HepG2 (cell line): Measurements from ENCODE around the gene HPD. TPM values are rescaled to one million over a fixed set of nuclear protein-coding genes. Genes with fewer than 3 reads are reported as not detected.

Experiments used
- ATF3 ChIP-seq: sonication (generic); formaldehyde crosslinking; IDR thresholded peaks from 2 replicates; pipeline ENCODE4 v1.4.0; 2020; ENCODE audit warnings: missing genetic modification reagents
- ATM ChIP-seq: fragments of 450-650 bp; IDR thresholded peaks from 2 replicates; pipeline ENCODE4 v1.7.1; 2017; ENCODE audit warnings: mild to moderate bottlenecking, borderline replicate concordance
- E2F1 ChIP-seq: sonication (generic); formaldehyde crosslinking; IDR thresholded peaks from 2 replicates; pipeline ENCODE4 v1.5.0; 2020; ENCODE audit warnings: missing genetic modification reagents
- ELF3 ChIP-seq: IDR thresholded peaks from 2 replicates; pipeline ENCODE4 v1.6.1; 2016; ENCODE audit warnings: missing genetic modification reagents, missing compliant biosample characterization
- FIP1L1 ChIP-seq: fragments of 200-400 bp; formaldehyde crosslinking; IDR thresholded peaks from 2 replicates; pipeline ENCODE4 v1.6.1; 2018; ENCODE audit warnings: low read depth, mild to moderate bottlenecking, low read length, moderate library complexity, borderline replicate concordance; ENCODE audit not compliant: insufficient read depth
- FUBP1 ChIP-seq: sonication (generic); formaldehyde crosslinking; IDR thresholded peaks from 2 replicates; pipeline ENCODE4 v1.5.1; 2020; ENCODE audit warnings: missing genetic modification reagents, mild to moderate bottlenecking, borderline replicate concordance
- GPBP1L1 ChIP-seq: sonication (generic); formaldehyde crosslinking; IDR thresholded peaks from 2 replicates; pipeline ENCODE4 v1.5.0; 2020; ENCODE audit warnings: mild to moderate bottlenecking, missing genetic modification reagents
- JUN ChIP-seq: sonication (generic); formaldehyde crosslinking; IDR thresholded peaks from 2 replicates; pipeline ENCODE4 v1.4.0; 2020; ENCODE audit warnings: mild to moderate bottlenecking, missing genetic modification reagents
- MBD4 ChIP-seq: IDR thresholded peaks from 2 replicates; pipeline ENCODE4 v1.6.1; 2012; ENCODE audit warnings: low read length, inconsistent platforms, borderline replicate concordance
- MYC ChIP-seq: sonication (generic); formaldehyde crosslinking; IDR thresholded peaks from 2 replicates; pipeline ENCODE4 v1.9.0; 2021; ENCODE audit warnings: missing genetic modification reagents, borderline replicate concordance
- PHF20 ChIP-seq: sonication (generic); formaldehyde crosslinking; IDR thresholded peaks from 2 replicates; pipeline ENCODE4 v1.5.0; 2020; ENCODE audit warnings: mild to moderate bottlenecking, missing genetic modification reagents
- PRPF4 ChIP-seq: fragments of 200-400 bp; formaldehyde crosslinking; IDR thresholded peaks from 2 replicates; pipeline ENCODE4 v1.6.1; 2016; ENCODE audit warnings: low read length, low read depth; ENCODE audit not compliant: poor library complexity, severe bottlenecking
- RCOR2 ChIP-seq: IDR thresholded peaks from 2 replicates; pipeline ENCODE4 v1.6.1; 2016; ENCODE audit warnings: missing biosample characterization, missing genetic modification reagents
- SMAD9 ChIP-seq: sonication (generic); formaldehyde crosslinking; IDR thresholded peaks from 2 replicates; pipeline ENCODE4 v1.5.1; 2020; ENCODE audit warnings: mild to moderate bottlenecking, missing genetic modification reagents
- TAF1 ChIP-seq: sonication (generic); formaldehyde crosslinking; IDR thresholded peaks from 2 replicates; pipeline ENCODE4 v1.4.0; 2020; ENCODE audit warnings: missing genetic modification reagents
- ZNF441 ChIP-seq: sonication (generic); formaldehyde crosslinking; IDR thresholded peaks from 2 replicates; pipeline ENCODE4 v1.7.0; 2021; ENCODE audit warnings: missing genetic modification reagents, borderline replicate concordance
- ZNF644 ChIP-seq: IDR thresholded peaks from 2 replicates; pipeline ENCODE4 v1.6.1; 2016; ENCODE audit warnings: low read depth
- ZNF687 ChIP-seq: sonication (generic); formaldehyde crosslinking; IDR thresholded peaks from 2 replicates; pipeline ENCODE4 v1.5.1; 2020; ENCODE audit warnings: mild to moderate bottlenecking, missing genetic modification reagents, moderate library complexity
- ZNF790 ChIP-seq: sonication (generic); formaldehyde crosslinking; IDR thresholded peaks from 2 replicates; pipeline ENCODE4 v1.8.0; 2022; ENCODE audit warnings: missing genetic modification reagents, mild to moderate bottlenecking, borderline replicate concordance
- polyA plus RNA-seq, 8 experiments: library from polyadenylated mRNA; depleted of rRNA in 3 of 8; stranded (reverse) in 7 of 8; unstranded in 1 of 8; fragments of >200 nt; fragmentation: Illumina TruSeq in 4 of 8; extraction: Trizol in 4 of 8; gene quantifications; 2 replicates each; pipeline versions ENCODE4 v1.2.1 to v1.2.3, GENCODE V29; 2011 to 2016; ENCODE audit warnings: low read depth in 4 of 8, missing spikeins in 1 of 8, mixed read lengths in 1 of 8; ENCODE audit not compliant: insufficient read depth in 1 of 8
- total RNA-seq, 5 experiments: library from RNA; depleted of rRNA; stranded (reverse); fragments of >200 nt; fragmentation: Illumina TruSeq; extraction: Trizol; gene quantifications; 2 replicates each; pipeline ENCODE4 v1.2.3, GENCODE V29; 2016; ENCODE audit warnings: low read depth in 1 of 5

Gene HPD
- total and polyA plus RNA-seq, 2 of the 13 experiments (the other 11 are each of a cell fraction or from before 2014, with no cell fraction given), result 120 to 195 TPM

GRCh38 chr12:121793838-121794533 lies 64.7 kb downstream of the HPD start (continued):
- peak; percentile 47 for TF ChIP-seq PHF20 (CRISPR knock-in tag)
- no peak for TF ChIP-seq FUBP1 (CRISPR knock-in tag)
- TF ChIP-seq GPBP1L1, result no peak
- peak; percentile 39; the same call in 1 of the 2 replicates for TF ChIP-seq TAF1 (CRISPR knock-in tag)
- TF ChIP-seq JUN, result peak; percentile 51; the same call in 1 of the 2 replicates
- no peak; the same call in 1 of the 2 replicates for TF ChIP-seq ZNF441
- TF ChIP-seq SMAD9 (CRISPR knock-in tag), result peak; percentile 91; the same call in 1 of the 2 replicates
- TF ChIP-seq ATF3, result no peak
- no peak for TF ChIP-seq ZNF790 (CRISPR knock-in tag)
- TF ChIP-seq ELF3 (CRISPR knock-in tag), result no peak; the same call in 1 of the 2 replicates
- no peak for TF ChIP-seq PRPF4
- TF ChIP-seq ZNF687 (CRISPR knock-in tag), result peak; percentile 94
- TF ChIP-seq MBD4, result no peak
- peak; percentile 89 for TF ChIP-seq MYC (CRISPR knock-in tag)
- TF ChIP-seq ZNF644, result no peak
- TF ChIP-seq ATM, result no peak
- TF ChIP-seq RCOR2, result peak; percentile 15
- no peak for TF ChIP-seq E2F1
- TF ChIP-seq FIP1L1, result no peak; the same call in 1 of the 2 replicates
